ENCODE measurements around the gene PIK3CD. TPM values are rescaled to one million over a fixed set of nuclear protein-coding genes. Genes with fewer than 3 reads are reported as not detected.

The PIK3CD gene
- total and polyA plus RNA-seq, 2 experiments from 2014 or later: 6.6 to 32.1 TPM

GRCh38 chr1:9696793-9697192 lies 45.3 kb downstream of the PIK3CD start:
- Mint-ChIP-seq H3K27me3 (ENCODE audit: insufficient read depth, low read depth, poor library complexity) (peaks cover 2% of the 10 kb centered on the region), H3K36me3 (ENCODE audit: low read depth) (no peaks in the 10 kb centered on the region; the same call in 2 of the 3 replicates), H3K4me1 (peaks cover 12% of the 10 kb centered on the region), H3K9me3 (no peaks in the 10 kb centered on the region), H3K27ac (no peak overlapping the region), H3K4me3 (no peak overlapping the region)
- Histone ChIP-seq H2AFZ (no peak overlapping the region), H3K9me2 (ENCODE audit: insufficient read depth) (no peaks in the 10 kb centered on the region), H3K27me3 (ENCODE audit: insufficient read depth) (no peaks in the 10 kb centered on the region), H4K20me1 (replicated peaks; ENCODE audit: insufficient read depth) (no peaks in the 10 kb centered on the region; the same call in 1 of the 2 replicates), H3K4me3 (no peak overlapping the region), H3K36me3 (ENCODE audit: insufficient read depth) (no peaks in the 10 kb centered on the region; the same call in 1 of the 2 replicates), H3K27ac (ENCODE audit: low read depth) (no peak overlapping the region), H3F3A (replicated peaks; ENCODE audit: low read depth) (0 out of 2 replicates have a peak, but pooled peaks cover under 1% of the 10 kb centered on the region), H3K79me2 (replicated peaks; ENCODE audit: insufficient read depth) (no peaks in the 10 kb centered on the region), H3K4me2 (no peak overlapping the region), H3K4me1 (ENCODE audit: insufficient read depth) (0 out of 2 replicates have a peak, but pooled peaks cover 3% of the 10 kb centered on the region)
- no peak for DNase-seq (ENCODE audit: low spot score)
- no peak for ATAC-seq
- no peak for TF ChIP-seq CTCF (conservative IDR thresholded peaks at IDR 0.05; ENCODE audit: low read depth in 2 of 2)
- no peak for TF ChIP-seq ETS1 (IDR thresholded peaks at IDR 0.05)
- TF ChIP-seq EZH2phosphoT487 (IDR thresholded peaks at IDR 0.05; ENCODE audit: unreplicated experiment): no peak
- TF ChIP-seq JUNB (IDR thresholded peaks at IDR 0.05; ENCODE audit: unreplicated experiment): no peak

- DNase-seq (ENCODE audit: low spot score) (no peak), ATAC-seq (no peak)
- H3K4me1 Mint-ChIP-seq: peaks cover 7% of the 10 kb centered on the region; the same call in 2 of the 3 replicates
- H3K36me3 Mint-ChIP-seq (ENCODE audit: low read depth): 0 out of 3 replicates have a peak, but pooled peaks cover 3% of the 10 kb centered on the region
- Histone ChIP-seq H2AFZ (no peak overlapping the region), H3K4me3 (no peak overlapping the region), H3K36me3 (ENCODE audit: insufficient read depth) (no peaks in the 10 kb centered on the region), H3K27ac (ENCODE audit: low read depth) (no peak overlapping the region), H4K20me1 (replicated peaks; ENCODE audit: insufficient read depth) (no peaks in the 10 kb centered on the region), H3K4me2 (no peak overlapping the region), H3K4me1 (ENCODE audit: insufficient read depth) (no peaks in the 10 kb centered on the region), H3F3A (replicated peaks; ENCODE audit: low read depth) (no peaks in the 10 kb centered on the region), H3K27me3 (ENCODE audit: insufficient read depth) (no peaks in the 10 kb centered on the region), H3K9me2 (ENCODE audit: insufficient read depth) (no peaks in the 10 kb centered on the region), H3K79me2 (replicated peaks; ENCODE audit: insufficient read depth) (no peaks in the 10 kb centered on the region)
- H3K27me3 Mint-ChIP-seq (ENCODE audit: insufficient read depth, low read depth, poor library complexity): peaks cover 2% of the 10 kb centered on the region
- H3K4me3 Mint-ChIP-seq: no peak overlapping the region
- H3K27ac Mint-ChIP-seq: no peak overlapping the region
- H3K9me3 Mint-ChIP-seq: no peaks in the 10 kb centered on the region
- TF ChIP-seq ETS1 (IDR thresholded peaks at IDR 0.05) (no peak), ZNF114 (CRISPR knock-in tag; IDR thresholded peaks at IDR 0.05) (no peak), EZH2 (IDR thresholded peaks at IDR 0.05; ENCODE audit: low read depth, unreplicated experiment) (no peak), ZNF331 (CRISPR knock-in tag; IDR thresholded peaks at IDR 0.05; ENCODE audit: low read depth) (no peak), EZH2phosphoT487 (IDR thresholded peaks at IDR 0.05; ENCODE audit: unreplicated experiment) (no peak), POLR2AphosphoS5 (IDR thresholded peaks at IDR 0.05; ENCODE audit: low read depth) (no peak), REST (IDR thresholded peaks at IDR 0.05; ENCODE audit: unreplicated experiment) (no peak), NANOG (IDR thresholded peaks at IDR 0.05; ENCODE audit: borderline replicate concordance) (no peak), CTCF (conservative IDR thresholded peaks at IDR 0.05; ENCODE audit: low read depth in 2 of 2) (no peak), STAT1 (IDR thresholded peaks at IDR 0.05; ENCODE audit: unreplicated experiment) (no peak), CREB1 (CRISPR knock-in tag; IDR thresholded peaks at IDR 0.05; ENCODE audit: low read depth) (no peak)
Observed at GRCh38 chr1:9699361-9699760, 47.8 kb downstream of the PIK3CD start.
